GM12875 (cell line): ENCODE measurements around the gene ARSJ.

ENCODE experiments used
- H3K4me3 ChIP-seq: one replicate; pipeline ENCODE4 v1.5.1; 2011; ENCODE audit warnings: low read depth, low read length, control low read depth
- CTCF ChIP-seq: IDR thresholded peaks from 2 replicates; pipeline ENCODE4 v1.5.1; 2011; ENCODE audit warnings: low read depth, mild to moderate bottlenecking, control low read depth, inconsistent platforms, low read length, moderate library complexity, borderline replicate concordance; ENCODE audit not compliant: insufficient read depth

ARSJ gene

GRCh38 chr4:113998531-113998930 is 19.1 kb upstream of the ARSJ start:
- no peak for TF ChIP-seq CTCF
- no peak overlapping the region for H3K4me3 ChIP-seq

- TF ChIP-seq CTCF, result no peak
- H3K4me3 ChIP-seq, result no peak overlapping the region
These were observed 18.6 kb upstream of the ARSJ start for GRCh38 chr4:113998079-113998478.

GRCh38 chr4:113997206-113997605 is 17.8 kb upstream of the ARSJ start:
- H3K4me3 ChIP-seq, result no peak overlapping the region
- TF ChIP-seq CTCF, result no peak

GRCh38 chr4:113996599-113997177 is 17.2 kb upstream of the ARSJ start:
- H3K4me3 ChIP-seq, result no peak overlapping the region
- no peak for TF ChIP-seq CTCF

GRCh38 chr4:113993887-113994286 is 14.4 kb upstream of the ARSJ start:
- no peak for TF ChIP-seq CTCF
- no peak overlapping the region for H3K4me3 ChIP-seq

- no peak overlapping the region for H3K4me3 ChIP-seq
- no peak for TF ChIP-seq CTCF
These were observed 11.4 kb upstream of the ARSJ start for GRCh38 chr4:113990886-113991285.

GRCh38 chr4:113987382-113987941 is 8.0 kb upstream of the ARSJ start:
- TF ChIP-seq CTCF, result no peak
- H3K4me3 ChIP-seq, result no peak overlapping the region
